ENCODE results near the gene PXYLP1.

PXYLP1 gene

DNA sequence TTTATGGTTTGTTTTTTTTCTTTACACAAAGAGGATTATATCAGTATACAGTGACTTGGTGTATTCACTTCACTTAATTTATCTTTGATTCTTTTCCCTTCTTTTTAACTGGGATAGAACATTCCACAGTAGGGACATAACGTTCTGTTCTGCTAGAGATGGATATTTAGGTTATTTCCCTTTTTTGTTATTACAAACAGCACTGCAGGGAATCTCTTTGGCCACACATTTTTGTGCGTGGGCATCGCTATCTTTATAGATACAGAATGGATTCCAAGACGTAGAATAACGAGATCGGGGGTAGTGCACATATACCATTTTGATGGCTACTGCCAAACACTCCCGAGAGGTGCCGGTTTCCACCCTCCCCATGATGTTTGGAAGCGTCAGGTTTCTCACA is 44.8 kb downstream of the PXYLP1 start:
- Histone ChIP-seq H3K9ac (ENCODE audit: low read depth, low read length) (no peak overlapping the region), H3K36me3 (ENCODE audit: insufficient read depth, low read length) (no peaks in the 10 kb centered on the region), H3K4me2 (ENCODE audit: low read length) (no peak overlapping the region), H3K27me3 (ENCODE audit: control insufficient read depth, insufficient read depth, low read length) (no peaks in the 10 kb centered on the region), H3K4me1 (ENCODE audit: control insufficient read depth, insufficient read depth, low read length) (peaks cover 35% of the 10 kb centered on the region), H3K9me3 (replicated peaks; ENCODE audit: low read length) (no peaks in the 10 kb centered on the region), H3K4me3 (ENCODE audit: low read length) (no peak overlapping the region)

DNA sequence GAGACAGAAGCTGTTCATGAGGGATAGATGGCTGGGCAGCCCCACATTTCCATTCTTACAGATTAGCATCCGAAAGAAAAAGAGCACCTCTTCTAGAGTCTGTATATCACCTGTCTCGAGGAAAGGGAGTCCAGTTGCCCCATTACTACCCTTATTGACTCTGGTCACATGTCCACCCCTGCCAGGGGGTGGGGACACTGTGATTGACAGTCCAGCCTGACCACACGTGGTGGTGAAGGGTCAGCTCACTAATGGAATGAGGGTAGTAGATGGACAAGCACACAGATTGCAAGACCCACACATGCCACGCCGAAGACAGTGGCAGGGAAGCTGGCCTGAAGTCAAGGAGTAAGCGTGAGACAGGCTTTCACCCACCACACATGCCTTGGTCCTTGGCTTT is 45.8 kb downstream of the PXYLP1 start:
- H3K36me3 ChIP-seq (ENCODE audit: insufficient read depth, low read length) = no peaks in the 10 kb centered on the region
- no peaks in the 10 kb centered on the region for H3K9me3 ChIP-seq (replicated peaks; ENCODE audit: low read length)
- no peaks in the 10 kb centered on the region for H3K27me3 ChIP-seq (ENCODE audit: control insufficient read depth, insufficient read depth, low read length)
- peaks cover 35% of the 10 kb centered on the region for H3K4me1 ChIP-seq (ENCODE audit: control insufficient read depth, insufficient read depth, low read length)
- no peak overlapping the region for H3K9ac ChIP-seq (ENCODE audit: low read depth, low read length)
- H3K4me2 ChIP-seq (ENCODE audit: low read length) = no peak overlapping the region
- no peak overlapping the region for H3K4me3 ChIP-seq (ENCODE audit: low read length)

DNA sequence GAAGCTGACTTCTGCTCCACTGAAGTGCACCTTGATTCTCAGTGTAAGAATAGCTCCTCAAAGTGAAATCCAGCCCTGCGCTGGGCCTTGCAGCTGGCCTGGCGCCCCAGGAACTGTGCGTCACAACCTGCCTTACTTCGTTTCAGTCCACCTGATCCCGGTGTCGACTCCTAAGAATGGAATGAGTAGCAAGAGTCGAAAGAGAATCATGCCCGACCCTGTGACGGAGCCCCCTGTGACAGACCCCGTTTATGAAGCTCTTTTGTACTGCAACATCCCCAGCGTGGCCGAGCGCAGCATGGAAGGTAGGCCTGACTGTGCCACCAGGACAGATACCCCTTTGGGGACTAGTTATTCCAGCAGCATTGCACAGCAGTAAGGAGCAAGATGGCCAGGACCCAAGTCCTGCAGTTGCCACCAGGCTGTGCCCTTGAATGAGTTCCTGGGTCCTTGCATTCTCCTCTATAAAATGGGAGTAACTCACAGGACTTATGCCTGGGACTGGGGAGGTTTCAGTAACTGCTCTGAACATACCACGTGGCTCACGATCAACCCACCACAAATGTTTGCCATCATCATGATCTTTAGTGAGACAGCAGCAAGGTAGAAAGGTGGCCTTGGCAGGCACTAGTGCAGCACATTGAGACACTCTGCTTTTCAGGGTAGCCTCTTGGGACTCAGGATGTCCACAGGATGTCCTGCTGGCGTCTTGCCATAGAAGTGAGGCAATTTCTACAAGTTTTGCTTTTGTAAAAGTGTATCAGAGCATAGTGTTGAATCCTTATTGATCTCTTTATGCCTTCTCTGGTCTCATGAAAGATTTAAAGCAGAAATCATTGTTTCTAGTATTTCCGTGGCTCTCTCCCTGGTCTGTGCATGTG is 46.8 kb downstream of the PXYLP1 start:
- Histone ChIP-seq H3K36me3 (ENCODE audit: insufficient read depth, low read length) (no peaks in the 10 kb centered on the region), H3K4me2 (ENCODE audit: low read length) (peak overlapping the region; percentile 9), H3K9me3 (replicated peaks; ENCODE audit: low read length) (no peaks in the 10 kb centered on the region), H3K27me3 (ENCODE audit: control insufficient read depth, insufficient read depth, low read length) (no peaks in the 10 kb centered on the region), H3K4me1 (ENCODE audit: control insufficient read depth, insufficient read depth, low read length) (peaks cover 35% of the 10 kb centered on the region), H3K9ac (ENCODE audit: low read depth, low read length) (no peak overlapping the region), H3K4me3 (ENCODE audit: low read length) (no peak overlapping the region)

DNA sequence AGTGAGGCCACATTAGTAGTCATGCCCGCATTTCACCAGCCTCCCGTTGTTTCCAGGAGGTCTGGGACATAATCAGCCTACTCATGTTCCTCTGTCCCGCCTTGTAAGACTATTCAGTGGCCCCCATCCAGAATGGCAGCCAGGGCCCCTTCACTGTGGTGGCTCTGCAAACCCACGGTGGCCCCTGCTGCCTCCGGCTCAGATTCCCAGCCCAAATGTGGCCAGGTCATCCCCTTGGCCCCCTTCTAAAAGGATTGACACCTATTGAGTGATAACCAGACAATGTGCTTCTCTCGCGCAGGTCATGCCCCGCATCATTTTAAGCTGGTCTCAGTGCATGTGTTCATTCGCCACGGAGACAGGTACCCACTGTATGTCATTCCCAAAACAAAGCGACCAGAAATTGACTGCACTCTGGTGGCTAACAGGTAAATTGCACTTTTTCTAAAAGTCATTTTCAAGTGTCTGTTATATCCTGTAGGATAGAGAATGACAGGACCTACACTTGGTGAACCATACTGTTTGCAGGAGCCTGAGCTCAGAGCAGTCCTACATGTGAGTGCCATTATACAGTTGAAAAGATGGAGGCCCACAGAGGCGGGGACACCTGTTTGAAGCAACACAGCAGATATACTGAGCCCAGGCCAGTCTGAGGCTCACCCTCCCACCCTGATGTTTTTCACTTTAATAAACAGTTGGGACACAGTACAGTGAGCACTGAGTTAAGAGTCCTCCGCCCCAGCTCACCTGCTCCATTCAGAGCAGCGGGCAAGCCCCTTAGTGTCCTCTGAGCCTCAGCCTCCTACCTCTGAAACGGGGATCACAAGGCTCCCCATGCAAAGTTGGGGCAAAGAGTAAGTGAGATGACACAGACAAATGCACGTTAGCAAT is 47.7 kb downstream of the PXYLP1 start:
- no peaks in the 10 kb centered on the region for H3K9me3 ChIP-seq (replicated peaks; ENCODE audit: low read length)
- H3K4me1 ChIP-seq (ENCODE audit: control insufficient read depth, insufficient read depth, low read length) = peaks cover 35% of the 10 kb centered on the region
- peak overlapping the region; percentile 32 for H3K4me2 ChIP-seq (ENCODE audit: low read length)
- H3K4me3 ChIP-seq (ENCODE audit: low read length) = peak overlapping the region; percentile 3
- no peaks in the 10 kb centered on the region for H3K36me3 ChIP-seq (ENCODE audit: insufficient read depth, low read length)
- H3K27me3 ChIP-seq (ENCODE audit: control insufficient read depth, insufficient read depth, low read length) = no peaks in the 10 kb centered on the region
- H3K9ac ChIP-seq (ENCODE audit: low read depth, low read length) = peak overlapping the region; percentile 38

GRCh38 chr3:141280086-141280485 is 48.5 kb downstream of the PXYLP1 start:
- no peaks in the 10 kb centered on the region for H3K36me3 ChIP-seq (ENCODE audit: insufficient read depth, low read length)
- H3K4me2 ChIP-seq (ENCODE audit: low read length) = peak overlapping the region; percentile 27
- no peaks in the 10 kb centered on the region for H3K9me3 ChIP-seq (replicated peaks; ENCODE audit: low read length)
- no peak overlapping the region for H3K4me3 ChIP-seq (ENCODE audit: low read length)
- H3K9ac ChIP-seq (ENCODE audit: low read depth, low read length) = peak overlapping the region; percentile 38
- H3K27me3 ChIP-seq (ENCODE audit: control insufficient read depth, insufficient read depth, low read length) = no peaks in the 10 kb centered on the region
- peaks cover 30% of the 10 kb centered on the region for H3K4me1 ChIP-seq (ENCODE audit: control insufficient read depth, insufficient read depth, low read length)

DNA sequence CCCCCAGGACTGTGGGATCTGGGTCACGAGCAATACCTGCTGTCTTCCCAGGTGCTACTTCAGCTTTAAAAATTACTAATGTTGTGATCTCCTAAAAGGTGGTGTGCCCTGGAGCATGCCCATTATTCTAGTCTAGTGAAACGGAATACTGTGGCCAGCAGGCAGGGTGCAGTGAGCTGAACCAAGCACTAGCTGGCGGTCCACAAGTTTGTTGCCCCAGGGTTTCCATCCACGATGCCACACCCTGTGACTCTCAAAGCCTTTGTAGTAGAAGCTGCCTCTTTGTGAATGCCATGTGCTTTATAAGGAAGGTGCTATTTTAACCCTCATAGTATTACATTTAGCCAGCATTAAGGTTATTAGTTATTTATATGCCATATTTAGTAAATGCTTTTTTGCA is 49.1 kb downstream of the PXYLP1 start:
- Histone ChIP-seq H3K36me3 (ENCODE audit: insufficient read depth, low read length) (no peaks in the 10 kb centered on the region), H3K27me3 (ENCODE audit: control insufficient read depth, insufficient read depth, low read length) (no peaks in the 10 kb centered on the region)

GRCh38 chr3:141285570-141285969 is 53.9 kb downstream of the PXYLP1 start:
- H3K36me3 ChIP-seq (ENCODE audit: insufficient read depth, low read length) = no peaks in the 10 kb centered on the region
- no peak overlapping the region for H3K4me3 ChIP-seq (ENCODE audit: low read length)
- no peak overlapping the region for H3K9ac ChIP-seq (ENCODE audit: low read depth, low read length)
- no peak overlapping the region for H3K4me2 ChIP-seq (ENCODE audit: low read length)
- H3K9me3 ChIP-seq (replicated peaks; ENCODE audit: low read length) = no peaks in the 10 kb centered on the region
- no peaks in the 10 kb centered on the region for H3K27me3 ChIP-seq (ENCODE audit: control insufficient read depth, insufficient read depth, low read length)
- peaks cover 2% of the 10 kb centered on the region for H3K4me1 ChIP-seq (ENCODE audit: control insufficient read depth, insufficient read depth, low read length)

More for the DNA sequence above, 49.1 kb downstream of the PXYLP1 start:
- Histone ChIP-seq H3K4me2 (ENCODE audit: low read length) (no peak overlapping the region), H3K4me3 (ENCODE audit: low read length) (no peak overlapping the region), H3K4me1 (ENCODE audit: control insufficient read depth, insufficient read depth, low read length) (peaks cover 25% of the 10 kb centered on the region), H3K9me3 (replicated peaks; ENCODE audit: low read length) (no peaks in the 10 kb centered on the region), H3K9ac (ENCODE audit: low read depth, low read length) (peak overlapping the region; percentile 14)

GRCh38 chr3:141286856-141287255 is 55.2 kb downstream of the PXYLP1 start:
- no peaks in the 10 kb centered on the region for H3K4me1 ChIP-seq (ENCODE audit: control insufficient read depth, insufficient read depth, low read length)
- H3K27me3 ChIP-seq (ENCODE audit: control insufficient read depth, insufficient read depth, low read length) = no peaks in the 10 kb centered on the region
- no peak overlapping the region for H3K4me3 ChIP-seq (ENCODE audit: low read length)
- no peaks in the 10 kb centered on the region for H3K36me3 ChIP-seq (ENCODE audit: insufficient read depth, low read length)
- no peaks in the 10 kb centered on the region for H3K9me3 ChIP-seq (replicated peaks; ENCODE audit: low read length)
- no peak overlapping the region for H3K4me2 ChIP-seq (ENCODE audit: low read length)
- H3K9ac ChIP-seq (ENCODE audit: low read depth, low read length) = no peak overlapping the region

DNA sequence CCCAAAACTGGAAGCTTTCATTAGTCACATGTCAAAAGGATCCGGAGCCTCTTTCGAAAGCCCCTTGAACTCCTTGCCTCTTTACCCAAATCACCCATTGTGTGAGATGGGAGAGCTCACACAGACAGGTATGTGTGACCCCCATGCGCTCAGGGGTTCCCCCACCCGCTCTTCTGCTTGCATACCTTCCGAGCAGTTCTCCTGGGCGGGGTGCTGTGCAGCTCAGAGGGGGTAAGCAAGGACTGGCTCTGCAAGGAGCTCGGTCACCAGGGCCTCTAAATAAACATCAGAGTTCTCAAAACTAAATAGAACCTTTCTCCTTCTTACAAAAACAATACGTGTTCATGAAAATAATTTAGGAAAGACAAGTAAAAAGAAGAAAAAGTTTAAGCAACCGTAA is 55.7 kb downstream of the PXYLP1 start:
- no peaks in the 10 kb centered on the region for H3K4me1 ChIP-seq (ENCODE audit: control insufficient read depth, insufficient read depth, low read length)
- H3K4me2 ChIP-seq (ENCODE audit: low read length) = no peak overlapping the region
- H3K9ac ChIP-seq (ENCODE audit: low read depth, low read length) = no peak overlapping the region
- no peak overlapping the region for H3K4me3 ChIP-seq (ENCODE audit: low read length)
- H3K27me3 ChIP-seq (ENCODE audit: control insufficient read depth, insufficient read depth, low read length) = no peaks in the 10 kb centered on the region
- H3K9me3 ChIP-seq (replicated peaks; ENCODE audit: low read length) = no peaks in the 10 kb centered on the region
- H3K36me3 ChIP-seq (ENCODE audit: insufficient read depth, low read length) = no peaks in the 10 kb centered on the region

- no peak overlapping the region for H3K4me3 ChIP-seq (ENCODE audit: low read length)
- H3K36me3 ChIP-seq (ENCODE audit: insufficient read depth, low read length) = no peaks in the 10 kb centered on the region
- H3K4me1 ChIP-seq (ENCODE audit: control insufficient read depth, insufficient read depth, low read length) = peaks cover under 1% of the 10 kb centered on the region
- no peaks in the 10 kb centered on the region for H3K9me3 ChIP-seq (replicated peaks; ENCODE audit: low read length)
- H3K4me2 ChIP-seq (ENCODE audit: low read length) = no peak overlapping the region
- H3K9ac ChIP-seq (ENCODE audit: low read depth, low read length) = no peak overlapping the region
- no peaks in the 10 kb centered on the region for H3K27me3 ChIP-seq (ENCODE audit: control insufficient read depth, insufficient read depth, low read length)
Measured at GRCh38 chr3:141288336-141288990, 56.8 kb downstream of the PXYLP1 start.

- Histone ChIP-seq H3K36me3 (ENCODE audit: insufficient read depth, low read length) (no peaks in the 10 kb centered on the region), H3K9me3 (replicated peaks; ENCODE audit: low read length) (no peaks in the 10 kb centered on the region), H3K4me2 (ENCODE audit: low read length) (no peak overlapping the region), H3K27me3 (ENCODE audit: control insufficient read depth, insufficient read depth, low read length) (no peaks in the 10 kb centered on the region), H3K4me3 (ENCODE audit: low read length) (no peak overlapping the region), H3K9ac (ENCODE audit: low read depth, low read length) (no peak overlapping the region), H3K4me1 (ENCODE audit: control insufficient read depth, insufficient read depth, low read length) (peaks cover 8% of the 10 kb centered on the region)
Measured at GRCh38 chr3:141289228-141289772, 57.7 kb downstream of the PXYLP1 start.
